Glomerular endothelial cell (primary cell): Measurements from ENCODE around the gene BPIFB4. TPM values are rescaled to one million over a fixed set of nuclear protein-coding genes. Genes with fewer than 3 reads are reported as not detected.
"Not testable (repeated sequence)": the region's sequence is repeated elsewhere in the genome, so short reads cannot be mapped to it uniquely, and the experiment has no call there.

Source experiments
- DNase-seq: peaks from one replicate; pipeline ENCODE4 v3.0.0-alpha.2; 2011; ENCODE audit warnings: low read depth, low spot score; ENCODE audit errors: extremely low read depth
- total RNA-seq: library from RNA; depleted of rRNA; stranded (reverse); fragments of >200 nt; gene quantifications from 2 replicates; pipeline ENCODE4 v1.2.3, GENCODE V29; 2015

BPIFB4 gene
- not detected in 2 replicates for total RNA-seq

- DNase-seq = no peak
Observed at GRCh38 chr20:33079259-33079658, at the start of gene BPIFB4. Gene BPIFB4 (plus strand): TSS chr20:33079643. CDS start chr20:33081527, 1,884 bp downstream.

GRCh38 chr20:33030076-33030475, 49.4 kb upstream of the BPIFB4 start:
- no peak for DNase-seq

GRCh38 chr20:33030569-33030968, 48.9 kb upstream of the BPIFB4 start:
- no peak for DNase-seq

- DNase-seq = no peak
Observed at GRCh38 chr20:33031531-33031930, 47.9 kb upstream of the BPIFB4 start, which contains the start of gene BPIFB6. Gene BPIFB6 (plus strand): TSS chr20:33031648. CDS start chr20:33031648, 0 bp downstream.

- no peak for DNase-seq
Observed at GRCh38 chr20:33032555-33032954, 46.9 kb upstream of the BPIFB4 start.

GRCh38 chr20:33033381-33033780, 46.1 kb upstream of the BPIFB4 start:
- DNase-seq = no peak

- no peak for DNase-seq
Observed at GRCh38 chr20:33034115-33034514, 45.3 kb upstream of the BPIFB4 start.

GRCh38 chr20:33034901-33035492, 44.4 kb upstream of the BPIFB4 start:
- no peak for DNase-seq

GRCh38 chr20:33037456-33037855, 42.0 kb upstream of the BPIFB4 start:
- DNase-seq = no peak

GRCh38 chr20:33038243-33038642, 41.2 kb upstream of the BPIFB4 start:
- DNase-seq = no peak

- DNase-seq = no peak
Observed at GRCh38 chr20:33042430-33042829, 37.0 kb upstream of the BPIFB4 start.

GRCh38 chr20:33042983-33043730, 36.3 kb upstream of the BPIFB4 start:
- no peak for DNase-seq

GRCh38 chr20:33043731-33044181, 35.7 kb upstream of the BPIFB4 start:
- DNase-seq = no peak

- DNase-seq = not testable (repeated sequence)
Observed at GRCh38 chr20:33045129-33045721, 34.2 kb upstream of the BPIFB4 start.

- no peak for DNase-seq
Observed at GRCh38 chr20:33046412-33046811, 33.0 kb upstream of the BPIFB4 start.

- no peak for DNase-seq
Observed at GRCh38 chr20:33051333-33051732, 28.1 kb upstream of the BPIFB4 start.

- no peak for DNase-seq
Observed at GRCh38 chr20:33053291-33054106, 25.9 kb upstream of the BPIFB4 start, which contains the start of gene BPIFB3. Gene BPIFB3 (plus strand): TSS chr20:33053903. CDS start chr20:33055436, 1,533 bp downstream.

- DNase-seq = no peak
Observed at GRCh38 chr20:33054381-33054780, 25.1 kb upstream of the BPIFB4 start.

- no peak for DNase-seq
Observed at GRCh38 chr20:33054791-33055190, 24.7 kb upstream of the BPIFB4 start.

GRCh38 chr20:33059136-33059535, 20.3 kb upstream of the BPIFB4 start:
- DNase-seq = no peak
